H1 (cell line): ENCODE results near the gene DOLK. TPM values are rescaled to one million over a fixed set of nuclear protein-coding genes. Genes with fewer than 3 reads are reported as not detected.

Source experiments
- CTCF ChIA-PET: fragments of 300-600 bp; sonication (Branson Sonifier 250); formaldehyde crosslinking; loops from one replicate; lab custom pipeline; 2021; ENCODE audit not compliant: partially characterized antibody; lab: Charles Lee
- POLR2A ChIA-PET: fragments of 300-600 bp; sonication (Branson Sonifier 250); formaldehyde crosslinking; loops from one replicate; lab custom pipeline; 2021; ENCODE audit warnings: inconsistent platforms; ENCODE audit not compliant: partially characterized antibody; lab: Charles Lee
- DNase-seq, 2 experiments: peaks; one replicate each; pipeline versions ENCODE4 v3.0.0 to v3.0.0-alpha.2; 2010 to 2022; ENCODE audit warnings: low spot score in 2 of 2, low read depth in 1 of 2, mixed read lengths in 1 of 2
- FAIRE-seq: peaks from 2 replicates; lab custom pipeline; 2011; peaks lifted over from hg19 to GRCh38; lab: Jason Lieb, UNC
- H2AFZ ChIP-seq: 2 replicates; pipeline ENCODE4 v1.8.1; 2012; ENCODE audit warnings: low read length, inconsistent platforms
- H2AK5ac ChIP-seq: 2 replicates; pipeline ENCODE4 v1.6.1; 2013; ENCODE audit warnings: low read depth, low read length
- H2BK120ac ChIP-seq: replicated peaks from 2 replicates; pipeline ENCODE3; 2013; ENCODE audit warnings: low read depth, low read length, inconsistent platforms
- H2BK12ac ChIP-seq: 2 replicates; pipeline ENCODE4 v1.6.1; 2013; ENCODE audit warnings: low read depth, low read length
- H2BK15ac ChIP-seq: 2 replicates; pipeline ENCODE4 v1.6.1; 2013; ENCODE audit warnings: low read length
- H2BK20ac ChIP-seq: 2 replicates; pipeline ENCODE4 v1.6.1; 2013; ENCODE audit warnings: low read length
- H2BK5ac ChIP-seq: 2 replicates; pipeline ENCODE4 v1.6.1; 2013; ENCODE audit warnings: low read depth, low read length
- H3K14ac ChIP-seq: 2 replicates; pipeline ENCODE4 v1.6.1; 2013; ENCODE audit warnings: inconsistent platforms; ENCODE audit not compliant: insufficient read length
- H3K18ac ChIP-seq: 2 replicates; pipeline ENCODE4 v1.6.1; 2013; ENCODE audit warnings: low read length; ENCODE audit errors: extremely low read depth
- H3K23ac ChIP-seq: 2 replicates; pipeline ENCODE4 v1.6.1; 2013; ENCODE audit warnings: inconsistent platforms; ENCODE audit not compliant: insufficient read length
- H3K23me2 ChIP-seq: 2 replicates; pipeline ENCODE4 v1.6.1; 2013; ENCODE audit warnings: low read depth, low read length
- H3K27ac ChIP-seq: 2 replicates; pipeline ENCODE4 v1.6.1; 2011; ENCODE audit warnings: low read depth, low read length, inconsistent platforms
- H3K27me3 ChIP-seq, 4 experiments: replicated peaks in 1 of 4; 1 replicate in 1 of 4; 2 replicates in 3 of 4; pipeline versions ENCODE4 v1.6.1 to v1.8.1; 2011 to 2013; ENCODE audit warnings: low read length in 3 of 4, mild to moderate bottlenecking in 3 of 4, inconsistent platforms in 2 of 4, mixed read lengths in 2 of 4, moderate library complexity in 1 of 4; ENCODE audit not compliant: control insufficient read depth in 3 of 4, insufficient read depth in 3 of 4; ENCODE audit errors: extremely low read depth in 1 of 4
- H3K36me3 ChIP-seq, 4 experiments: 2 replicates each; pipeline versions ENCODE4 v1.6.1 to v1.8.1; 2011 to 2013; ENCODE audit warnings: mild to moderate bottlenecking in 4 of 4, low read length in 3 of 4, moderate library complexity in 2 of 4, control low read depth in 1 of 4, inconsistent platforms in 1 of 4; ENCODE audit not compliant: insufficient read depth in 4 of 4, control insufficient read depth in 2 of 4
- H3K4ac ChIP-seq: replicated peaks from 2 replicates; pipeline ENCODE3; 2013; ENCODE audit warnings: low read length, low read depth, mixed read lengths, inconsistent platforms; ENCODE audit not compliant: insufficient read length
- H3K4me1 ChIP-seq, 4 experiments: replicated peaks in 1 of 4; 1 replicate in 1 of 4; 2 replicates in 3 of 4; pipeline versions ENCODE4 v1.6.1 to v1.8.1; 2011 to 2013; ENCODE audit warnings: low read length in 3 of 4, inconsistent platforms in 2 of 4, mixed read lengths in 1 of 4; ENCODE audit not compliant: insufficient read depth in 4 of 4, control insufficient read depth in 3 of 4
- H3K4me2 ChIP-seq, 2 experiments: 2 replicates each; pipeline versions ENCODE4 v1.6.1 to v1.8.1; 2011 to 2013; ENCODE audit warnings: low read depth in 2 of 2, low read length in 2 of 2, control low read depth in 1 of 2, inconsistent platforms in 1 of 2, mild to moderate bottlenecking in 1 of 2; ENCODE audit not compliant: insufficient read depth in 1 of 2
- H3K4me3 ChIP-seq, 4 experiments: fragments of 200-600, 300-600 bp in 1 of 4; sonication (generic), shearing (Covaris generic), sonication (Bioruptor Twin) in 1 of 4; 2 replicates each; pipeline versions ENCODE4 v1.5.1 to v1.8.1; 2011 to 2016; ENCODE audit warnings: low read length in 4 of 4, low read depth in 3 of 4, control low read depth in 2 of 4, inconsistent platforms in 2 of 4, mild to moderate bottlenecking in 2 of 4, mixed read lengths in 1 of 4, moderate library complexity in 1 of 4; ENCODE audit not compliant: insufficient read depth in 2 of 4; ENCODE audit errors: extremely low read depth in 1 of 4
- H3K56ac ChIP-seq: replicated peaks from 2 replicates; pipeline ENCODE3; 2013; ENCODE audit warnings: low read depth, mild to moderate bottlenecking, mixed read lengths, low read length, inconsistent platforms; ENCODE audit not compliant: insufficient read length
- H3K79me1 ChIP-seq: 2 replicates; pipeline ENCODE4 v1.6.1; 2013; ENCODE audit warnings: low read depth, low read length, control low read depth
- H3K79me2 ChIP-seq, 2 experiments: 2 replicates each; pipeline versions ENCODE4 v1.6.1 to v1.8.1; 2012 to 2013; ENCODE audit warnings: low read length in 2 of 2, mild to moderate bottlenecking in 2 of 2, inconsistent platforms in 1 of 2; ENCODE audit not compliant: insufficient read depth in 2 of 2, control insufficient read depth in 1 of 2
- H3K9ac ChIP-seq, 4 experiments: replicated peaks in 1 of 4; 1 replicate in 1 of 4; 2 replicates in 3 of 4; pipeline versions ENCODE4 v1.6.1 to v1.8.1; 2011 to 2013; ENCODE audit warnings: low read depth in 3 of 4, low read length in 3 of 4, control low read depth in 2 of 4, mild to moderate bottlenecking in 2 of 4, moderate library complexity in 2 of 4, inconsistent platforms in 1 of 4; ENCODE audit errors: extremely low read depth in 1 of 4
- H3K9me3 ChIP-seq, 2 experiments: 2 replicates each; pipeline versions ENCODE4 v1.6.1 to v1.8.1; 2012 to 2013; ENCODE audit warnings: mild to moderate bottlenecking in 2 of 2, moderate library complexity in 2 of 2, control low read depth in 1 of 2, inconsistent platforms in 1 of 2, low read depth in 1 of 2, low read length in 1 of 2, mixed read lengths in 1 of 2; ENCODE audit not compliant: insufficient read depth in 2 of 2
- H4K20me1 ChIP-seq, 2 experiments: replicated peaks in 1 of 2; 2 replicates each; pipeline versions ENCODE3 to v1.8.1; 2011 to 2013; ENCODE audit warnings: inconsistent platforms in 2 of 2, low read length in 2 of 2, mild to moderate bottlenecking in 1 of 2; ENCODE audit not compliant: insufficient read depth in 2 of 2, control insufficient read depth in 1 of 2
- H4K5ac ChIP-seq: 2 replicates; pipeline ENCODE4 v1.6.1; 2013; ENCODE audit warnings: low read length, low read depth, mixed read lengths, inconsistent platforms; ENCODE audit not compliant: insufficient read length
- H4K8ac ChIP-seq: 2 replicates; pipeline ENCODE4 v1.8.0; 2013; ENCODE audit warnings: mild to moderate bottlenecking, moderate library complexity, low read length, inconsistent platforms; ENCODE audit not compliant: insufficient read depth; ENCODE audit errors: extremely low read depth
- H4K91ac ChIP-seq: replicated peaks from 2 replicates; pipeline ENCODE3; 2013; ENCODE audit warnings: low read length, mixed read lengths, inconsistent platforms; ENCODE audit not compliant: insufficient read length
- CEBPB ChIP-seq: IDR thresholded peaks from 2 replicates; pipeline ENCODE4 v1.6.1; 2012; ENCODE audit warnings: low read depth, low read length
- EGR1 ChIP-seq: IDR thresholded peaks from 2 replicates; pipeline ENCODE4 v1.6.1; 2011; ENCODE audit warnings: low read depth, low read length, borderline replicate concordance
- SIX5 ChIP-seq: IDR thresholded peaks from 2 replicates; pipeline ENCODE4 v1.6.1; 2011; ENCODE audit warnings: mild to moderate bottlenecking, low read depth, low read length
- SP4 ChIP-seq: IDR thresholded peaks from 2 replicates; pipeline ENCODE4 v1.6.1; 2012; ENCODE audit warnings: low read length, inconsistent platforms
- TBP ChIP-seq: IDR thresholded peaks from 2 replicates; pipeline ENCODE4 v1.6.1; 2011; ENCODE audit warnings: low read depth, low read length, improper control_type of control experiment
- WGBS, 2 experiments: shearing (Covaris generic) in 1 of 2; methylation state at CpG; one replicate each; pipeline versions ENCODE4 v1.1.6 to v1.1.7; 2013 to 2015; ENCODE audit warnings: low lambda C conversion rate in 2 of 2, mixed read lengths in 2 of 2, inconsistent platforms in 1 of 2, low coverage in 1 of 2, missing lambda C conversion rate in 1 of 2; ENCODE audit not compliant: insufficient replicate concordance in 2 of 2, insufficient coverage in 1 of 2, insufficient read length in 1 of 2; ENCODE audit errors: extremely low coverage in 1 of 2, missing lambda C conversion rate in 1 of 2; 5-methylcytosine and 5-hydroxymethylcytosine counted together
- polyA plus RNA-seq, 7 experiments: library from polyadenylated mRNA; depleted of rRNA in 3 of 7; stranded (reverse) in 5 of 7; unstranded in 2 of 7; fragments of >200 nt in 5 of 7; fragments of 200-250 nt in 2 of 7; gene quantifications; 1 replicate in 5 of 7; 2 replicates in 1 of 7; 4 replicates in 1 of 7; pipeline versions ENCODE4 v1.2.1 to v1.2.3, GENCODE V29; 2011 to 2013; ENCODE audit warnings: missing spikeins in 2 of 7, mixed read lengths in 2 of 7
- total RNA-seq: library from RNA; stranded (reverse); fragmentation: NEBNext Ultra II Directional; extraction: Animal tissue kit (Norgen Biotek cat#: 25700); gene quantifications from 2 replicates; pipeline ENCODE4 v1.2.1, GENCODE V29; 2021

DOLK gene
- total and polyA plus RNA-seq, 2 of the 8 experiments (the other 6 are each of a cell fraction or from before 2014, with no cell fraction given), result 17.2 to 44.3 TPM

DNA sequence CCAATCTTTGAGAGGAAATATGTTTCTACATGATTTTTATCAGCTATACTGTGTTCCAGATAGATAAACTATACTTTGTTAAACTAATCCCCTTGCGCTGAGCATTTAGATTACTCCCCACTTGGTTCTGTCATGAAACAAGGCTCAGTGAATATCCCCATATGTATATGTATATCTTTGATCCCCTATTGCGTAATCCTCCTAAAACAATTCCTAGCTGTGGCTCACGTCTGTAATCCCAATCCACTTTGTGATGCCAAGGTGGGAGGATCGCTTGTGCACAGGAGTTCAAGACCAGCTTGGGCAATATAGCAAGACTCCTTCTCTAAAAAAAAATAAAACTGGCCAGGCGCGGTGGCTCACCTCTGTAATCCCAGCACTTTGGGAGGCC is 23.9 kb downstream of the DOLK start:
- peaks cover 2% of the 10 kb centered on the region; the same call in 1 of the 2 replicates for H3K23me2 ChIP-seq
- H3K27me3 ChIP-seq, result no peaks in the 10 kb centered on the region
- no peak overlapping the region for H3K18ac ChIP-seq
- no peak overlapping the region for H3K27ac ChIP-seq
- H3K36me3 ChIP-seq, result no peaks in the 10 kb centered on the region; a peak in 1 of 8 replicates
- no peak for TF ChIP-seq EGR1
- peak; percentile 93 for TF ChIP-seq CEBPB
- TF ChIP-seq SP4, result no peak
- TF ChIP-seq SIX5, result no peak
- TF ChIP-seq TBP, result no peak
- no peak for DNase-seq
- H3K79me1 ChIP-seq, result no peaks in the 10 kb centered on the region
- no peak overlapping the region for H2BK5ac ChIP-seq
- WGBS, 2 experiments, result 92% methylated on average over 6 of the region's 6 CpGs; no CpG with 5 or more reads in 1 of the 2 experiments
- no peak overlapping the region for H3K14ac ChIP-seq
- no peak overlapping the region for H2AK5ac ChIP-seq
- H2BK120ac ChIP-seq, result no peak overlapping the region
- no peak overlapping the region for H3K9ac ChIP-seq
- H3K4ac ChIP-seq, result no peak overlapping the region
- H4K91ac ChIP-seq, result no peak overlapping the region
- H2BK12ac ChIP-seq, result no peak overlapping the region
- FAIRE-seq, result no peak
- no peak overlapping the region for H2BK15ac ChIP-seq
- 0 out of 2 replicates have a peak overlapping the region, but pooled peaks have one; percentile 48 for H2BK20ac ChIP-seq
- H4K20me1 ChIP-seq, result peaks cover 1 to 2% of the 10 kb centered on the region in 2 experiments
- POLR2A ChIA-PET, result interaction anchor here (0.7 to 1.7 kb wide), 5 partner anchors 22 to 226 kb away, joined by 3 to 4 read pairs (median 3); partner anchors contain the start of gene ZDHHC12
- no peak overlapping the region for H4K5ac ChIP-seq
- no peaks in the 10 kb centered on the region for H3K9me3 ChIP-seq
- peaks cover 0 to 10% (median 4%) of the 10 kb centered on the region in 4 experiments; a peak in 5 of 7 replicates for H3K4me1 ChIP-seq
- H4K8ac ChIP-seq, result no peak overlapping the region
- H3K56ac ChIP-seq, result no peak overlapping the region
- CTCF ChIA-PET, result interaction anchor here (0.7 to 9.7 kb wide), 10 partner anchors 10 to 190 kb away, joined by 3 to 139 read pairs (median 4); partner anchors contain the start of genes KYAT1 and LRRC8A
- H2AFZ ChIP-seq, result no peak overlapping the region
- H3K79me2 ChIP-seq, result no peaks in the 10 kb centered on the region
- H3K4me2 ChIP-seq, result no peak overlapping the region
- no peak overlapping the region for H3K4me3 ChIP-seq
- H3K23ac ChIP-seq, result no peak overlapping the region
